Epithelial cell of prostate (primary cell): ENCODE results near the gene TMEM204.
"Not testable (repeated sequence)": the region's sequence is repeated elsewhere in the genome, so short reads cannot be mapped to it uniquely, and the experiment has no call there.

Experiments
- DNase-seq: peaks from one replicate; pipeline ENCODE4 v3.0.0-alpha.2; 2011; ENCODE audit warnings: low read depth, low spot score
- H3K27ac ChIP-seq: fragments of 450-650 bp; 2 replicates; pipeline ENCODE4 v1.5.1; 2017; ENCODE audit warnings: mild to moderate bottlenecking

The TMEM204 gene

GRCh38 chr16:1580256-1580655 lies 46.8 kb downstream of the TMEM204 start:
- DNase-seq = no peak
- H3K27ac ChIP-seq = no peak overlapping the region

- DNase-seq = no peak
- no peak overlapping the region for H3K27ac ChIP-seq
Measured at GRCh38 chr16:1580956-1581355, 47.5 kb downstream of the TMEM204 start.

DNA sequence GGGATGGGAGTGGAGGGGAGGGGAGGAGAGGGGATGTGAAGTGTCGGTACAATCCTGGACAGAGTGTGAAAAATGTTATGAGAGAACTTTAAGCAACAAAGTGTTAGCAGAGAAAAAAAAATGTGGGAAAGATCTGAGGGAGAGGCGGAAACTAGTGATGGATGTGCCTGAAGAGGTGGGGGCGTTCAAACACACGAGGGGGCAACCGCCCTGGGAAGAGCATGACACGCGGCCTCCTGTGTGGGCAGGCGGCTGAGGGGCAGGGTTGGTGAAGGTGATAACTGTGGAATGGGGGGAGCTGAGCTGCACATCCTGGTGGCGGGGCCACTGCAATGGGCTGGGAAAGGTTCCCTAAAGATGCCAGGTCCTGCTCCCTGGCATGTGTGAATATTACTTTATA lies 48.3 kb downstream of the TMEM204 start:
- no peak for DNase-seq
- no peak overlapping the region for H3K27ac ChIP-seq

- no peak overlapping the region for H3K27ac ChIP-seq
- no peak for DNase-seq
Measured at GRCh38 chr16:1583180-1583579, 49.7 kb downstream of the TMEM204 start.

DNA sequence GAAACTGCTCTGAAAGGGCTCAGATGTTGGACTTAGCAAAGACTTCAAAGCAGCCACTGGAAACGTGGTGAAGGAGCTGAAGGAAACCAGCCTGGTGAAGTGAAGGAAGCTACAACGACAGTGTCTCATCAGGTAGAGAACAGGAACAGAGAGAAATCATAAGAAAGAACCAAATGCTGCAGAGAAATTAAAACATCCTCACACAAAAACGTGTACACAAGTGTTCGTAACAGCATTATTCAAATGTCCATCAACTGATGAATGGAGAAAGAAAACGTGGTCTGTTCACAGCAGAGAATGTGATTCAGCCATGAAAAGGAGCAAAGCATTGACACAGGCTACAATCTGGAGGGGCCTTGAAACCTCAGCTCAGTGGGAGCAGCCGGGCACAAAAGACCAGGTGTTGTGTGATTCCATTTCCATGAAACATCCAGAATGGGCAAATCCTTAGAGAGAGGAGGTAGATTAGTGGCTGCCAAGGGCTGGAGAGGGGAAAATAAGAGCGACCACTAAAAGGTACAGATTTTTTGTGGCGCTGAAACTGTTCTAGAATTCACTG lies 51.5 kb downstream of the TMEM204 start:
- H3K27ac ChIP-seq = no peak overlapping the region
- no peak for DNase-seq

DNA sequence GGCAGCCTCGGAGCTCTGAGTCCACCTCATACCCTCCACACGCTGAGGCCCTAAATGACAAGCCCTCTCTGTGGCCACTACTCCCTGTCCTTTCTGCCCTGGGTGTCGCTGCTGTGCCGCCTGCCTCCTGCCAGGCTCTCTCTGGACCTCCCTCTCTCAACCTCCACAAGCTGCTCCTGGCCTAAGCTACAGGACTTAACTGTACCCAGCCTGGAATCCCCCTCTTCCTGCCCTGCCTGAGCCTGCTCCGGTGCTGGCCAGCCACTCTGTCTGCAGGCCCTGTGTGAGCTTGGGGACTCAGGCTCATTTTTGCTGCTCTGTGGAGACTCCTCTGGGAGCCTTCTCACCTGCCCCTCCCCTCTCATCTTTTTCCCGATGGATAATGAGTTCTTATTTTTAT lies 56.9 kb downstream of the TMEM204 start:
- no peak overlapping the region for H3K27ac ChIP-seq
- DNase-seq = no peak

DNA sequence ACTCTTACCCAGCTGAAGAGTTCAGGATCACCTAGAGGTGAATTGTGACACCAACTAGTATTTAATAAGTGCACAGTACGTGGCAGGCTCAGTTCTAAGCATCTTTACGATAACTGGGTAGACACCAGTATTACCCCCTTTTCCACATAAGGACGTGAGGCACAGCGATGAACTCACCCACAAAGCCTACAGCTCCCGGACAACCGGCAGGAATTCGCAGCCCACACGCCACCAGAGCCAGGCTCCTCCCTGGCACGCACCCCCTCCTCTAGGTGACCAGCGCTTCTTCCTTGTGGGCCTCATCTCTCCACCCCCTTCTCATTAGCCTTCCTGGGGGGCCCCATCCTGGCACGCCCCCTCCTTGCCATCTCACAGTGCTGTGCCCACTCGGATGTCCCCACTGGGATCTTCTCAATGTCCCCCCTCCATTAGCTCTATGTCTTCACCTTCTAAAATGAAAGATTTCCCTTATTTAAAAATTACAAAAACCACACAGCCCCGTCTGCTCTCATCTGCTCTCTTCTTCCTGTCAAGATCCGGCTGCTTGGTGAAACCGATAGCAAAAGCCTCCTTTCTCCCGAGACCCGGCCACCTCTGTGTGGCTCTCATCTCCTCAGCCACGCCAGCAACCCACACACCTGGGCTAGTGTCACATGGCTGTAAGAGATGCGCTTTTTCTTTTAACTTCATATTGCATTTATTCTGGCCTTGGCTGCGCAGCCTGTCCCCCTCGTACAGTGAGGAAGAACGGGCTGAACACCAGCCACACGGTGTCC lies 57.7 kb downstream of the TMEM204 start:
- no peak overlapping the region for H3K27ac ChIP-seq
- DNase-seq = no peak

- DNase-seq = no peak
- H3K27ac ChIP-seq = no peak overlapping the region
Measured at GRCh38 chr16:1592446-1592845, 59.0 kb downstream of the TMEM204 start.

GRCh38 chr16:1595511-1595910 lies 62.0 kb downstream of the TMEM204 start:
- H3K27ac ChIP-seq = not testable (repeated sequence)

DNA sequence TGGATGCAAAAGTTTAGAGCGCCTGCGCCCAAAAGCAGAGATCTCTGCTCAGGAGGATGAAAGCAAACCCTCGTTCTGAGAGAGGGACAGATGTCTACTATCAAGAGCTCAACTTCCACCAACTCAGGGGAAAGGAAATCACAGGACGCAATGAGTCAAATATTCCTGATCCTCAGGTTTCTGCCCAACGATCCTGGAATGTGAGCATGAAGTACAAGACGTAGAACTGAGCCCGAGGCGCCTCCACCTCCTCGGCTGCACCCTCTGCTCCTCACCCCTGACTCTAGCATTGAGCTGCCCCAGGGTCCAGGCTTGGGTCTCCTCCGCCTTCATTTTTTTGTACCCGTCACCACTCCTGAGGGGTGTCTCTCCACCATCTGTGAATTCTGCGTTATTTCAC lies 63.0 kb downstream of the TMEM204 start:
- H3K27ac ChIP-seq = no peak overlapping the region
- DNase-seq = no peak

More at GRCh38 chr16:1595511-1595910, 62.0 kb downstream of the TMEM204 start:
- DNase-seq = not testable (repeated sequence)

DNA sequence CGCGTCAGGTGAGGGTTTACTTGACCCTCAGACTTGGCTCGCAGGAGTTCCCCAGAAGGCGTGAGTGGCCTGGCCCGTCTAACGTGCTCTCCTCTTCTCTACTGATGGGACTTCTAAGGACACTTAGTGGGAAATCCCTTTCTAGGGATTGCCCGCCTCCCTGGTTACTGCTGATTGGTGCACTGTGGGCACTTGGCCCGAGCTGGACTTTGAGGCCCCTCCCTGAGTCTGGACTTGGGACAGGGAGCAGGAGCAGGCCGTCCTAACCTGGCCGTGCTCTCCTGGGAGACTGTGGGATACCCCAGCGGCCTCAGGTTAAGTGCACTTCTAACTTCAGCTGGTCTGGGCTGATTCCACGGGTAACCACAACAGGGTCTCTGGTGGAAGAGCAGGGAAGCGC lies 63.7 kb downstream of the TMEM204 start:
- no peak for DNase-seq
- H3K27ac ChIP-seq = no peak overlapping the region

GRCh38 chr16:1601031-1601430 lies 67.6 kb downstream of the TMEM204 start:
- no peak overlapping the region for H3K27ac ChIP-seq
- DNase-seq = no peak

GRCh38 chr16:1601489-1601888 lies 68.0 kb downstream of the TMEM204 start:
- H3K27ac ChIP-seq = no peak overlapping the region
- no peak for DNase-seq

GRCh38 chr16:1602285-1602684 lies 68.8 kb downstream of the TMEM204 start:
- no peak overlapping the region for H3K27ac ChIP-seq
- DNase-seq = no peak
